Stimulated activated CD4-positive, alpha-beta T cell treated with anti-CD3 and anti-CD28 coated beads, TNF-alpha, amount 100 ng/mL, for 4 hours (primary cell): ENCODE measurements around the gene DENND5A.

Source experiments
- DNase-seq, 3 experiments: peaks; one replicate each; pipeline ENCODE4 v3.0.0-alpha.2; 2020; ENCODE audit warnings: low read depth in 3 of 3

Gene DENND5A

GRCh38 chr11:9265211-9266131 lies at the start of gene DENND5A:
Gene DENND5A (minus strand): TSS chr11:9265350. CDS start chr11:9265069, 281 bp downstream.
- peak; percentile 29 to 35 (median 34) for DNase-seq

DNA sequence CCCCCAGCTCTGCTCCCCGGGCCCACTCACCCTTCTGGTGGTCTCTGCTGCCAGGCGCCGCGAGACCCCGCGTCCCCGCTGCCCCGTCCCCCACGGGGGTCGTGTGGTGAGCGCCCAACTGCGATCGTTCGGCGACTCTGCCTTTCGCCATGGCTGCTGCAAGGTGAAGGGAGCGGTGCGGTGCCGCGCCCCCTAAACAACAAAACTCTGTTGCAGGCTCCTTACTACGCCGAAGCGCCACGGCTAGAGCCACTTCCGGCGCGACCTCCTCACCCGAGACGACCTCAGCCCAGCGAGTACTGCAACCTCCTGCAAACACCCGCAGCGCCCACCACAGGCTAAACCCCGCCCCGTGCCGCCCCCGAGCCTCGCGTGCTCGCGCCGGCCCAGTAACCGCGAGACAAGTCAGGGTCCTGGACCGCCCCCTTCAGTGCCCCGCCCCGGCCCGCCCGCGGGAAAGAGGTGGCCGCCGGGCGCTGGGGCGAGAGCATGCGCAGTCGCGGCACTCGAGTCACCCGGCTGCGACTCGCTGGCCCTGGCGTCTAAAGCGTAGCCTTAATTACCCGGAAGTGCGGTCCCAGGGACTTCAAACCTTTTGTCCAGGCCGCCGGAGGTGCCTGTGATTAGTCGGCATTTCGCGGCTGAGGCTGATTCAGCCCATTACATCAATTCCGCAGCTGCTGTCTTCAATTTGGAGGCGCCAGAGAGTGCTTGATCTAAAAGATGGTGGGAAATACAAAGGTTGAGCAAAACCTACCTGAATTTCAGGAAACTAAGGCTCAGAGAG lies 49.3 kb upstream of the DENND5A start, which contains the start of gene TMEM41B:
Gene TMEM41B (minus strand): TSS at position 303 of the 787 bp plus-strand sequence. CDS start 152 bp downstream, at position 151.
- DNase-seq, result peak; percentile 97 to 99 (median 98)

DNA sequence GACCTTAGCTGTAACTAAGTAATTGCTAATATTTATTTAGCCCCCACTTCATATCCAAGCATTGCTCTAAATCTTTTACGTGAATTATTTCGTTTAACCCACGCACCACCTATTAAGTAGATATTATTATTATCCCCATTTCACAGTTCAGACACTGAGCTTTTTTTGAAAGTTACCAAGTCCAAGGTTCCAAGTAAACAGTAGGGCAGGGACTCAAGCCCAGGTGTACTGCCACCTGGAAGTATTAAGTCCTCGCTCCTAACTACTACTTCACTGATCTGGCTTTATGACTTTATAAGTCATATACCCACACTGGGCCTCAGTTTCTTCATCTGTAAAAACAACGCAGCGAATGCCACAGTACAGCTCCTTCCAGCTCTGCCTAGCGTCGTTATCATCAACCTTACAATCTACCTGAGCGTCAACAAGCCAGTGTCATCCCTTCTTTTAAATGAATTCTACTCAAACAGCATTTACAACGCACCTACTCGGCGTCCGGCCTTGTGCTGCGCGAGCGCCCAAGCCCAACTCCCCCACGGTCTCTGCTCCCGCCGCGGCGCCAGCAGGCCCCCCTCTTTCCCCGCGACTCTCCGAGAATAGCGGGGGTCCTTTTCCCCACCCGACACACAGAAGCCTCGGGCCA lies 48.6 kb upstream of the DENND5A start:
- DNase-seq, result peak in 1 of 3 experiments; percentile 11

DNA sequence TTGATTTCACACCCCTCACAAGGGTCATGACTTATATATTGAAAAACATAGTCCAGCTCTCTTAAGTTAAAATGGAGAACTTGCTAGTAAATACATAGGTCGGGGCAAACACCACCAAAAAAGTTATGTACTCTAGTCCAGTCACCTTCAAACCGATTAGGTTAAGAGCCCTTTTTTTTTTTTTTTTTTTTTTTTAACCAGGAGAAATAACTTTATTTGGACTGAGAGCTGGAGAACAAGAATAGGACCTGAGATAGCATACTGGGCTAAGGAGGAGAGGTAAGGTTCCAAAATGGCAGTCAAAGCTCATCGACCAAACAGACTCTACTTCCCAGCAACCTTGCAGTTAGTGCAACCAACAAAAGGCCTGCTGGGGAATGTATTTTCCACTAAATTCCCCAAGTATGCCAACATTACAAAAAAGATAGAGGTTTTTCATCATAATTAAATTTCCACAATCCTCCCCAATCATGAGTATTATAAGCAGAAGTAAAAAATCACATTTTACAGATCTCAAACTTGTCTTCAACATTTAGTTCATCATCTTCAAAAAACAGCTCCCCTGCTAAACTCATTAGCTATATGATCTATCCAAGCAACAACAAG lies 45.4 kb upstream of the DENND5A start:
- DNase-seq, result no peak

GRCh38 chr11:9304178-9304577 lies 39.0 kb upstream of the DENND5A start:
- DNase-seq, result no peak

DNA sequence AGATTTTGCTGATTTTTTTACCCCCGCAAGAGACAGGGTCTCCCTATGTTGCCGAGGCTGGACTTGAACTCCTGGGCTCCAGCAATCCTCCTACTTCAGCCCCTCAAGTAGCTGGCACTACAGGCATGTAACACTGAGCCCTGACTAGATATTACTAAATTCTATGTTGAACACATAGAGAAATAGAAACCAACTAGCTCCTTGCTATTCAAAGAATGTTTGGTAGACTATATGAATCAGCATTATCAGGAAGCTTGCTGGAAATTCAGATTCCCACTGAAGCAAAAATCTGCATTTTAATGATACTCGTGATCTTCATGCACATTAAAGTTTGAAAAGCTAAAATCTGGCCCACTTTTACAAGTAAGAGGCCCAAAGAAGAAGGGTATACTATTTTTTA lies 37.3 kb upstream of the DENND5A start:
- DNase-seq, result no peak

GRCh38 chr11:9301720-9302119 lies 36.6 kb upstream of the DENND5A start:
- DNase-seq, result no peak

GRCh38 chr11:9293646-9294045 lies 28.5 kb upstream of the DENND5A start:
- DNase-seq, result no peak

DNA sequence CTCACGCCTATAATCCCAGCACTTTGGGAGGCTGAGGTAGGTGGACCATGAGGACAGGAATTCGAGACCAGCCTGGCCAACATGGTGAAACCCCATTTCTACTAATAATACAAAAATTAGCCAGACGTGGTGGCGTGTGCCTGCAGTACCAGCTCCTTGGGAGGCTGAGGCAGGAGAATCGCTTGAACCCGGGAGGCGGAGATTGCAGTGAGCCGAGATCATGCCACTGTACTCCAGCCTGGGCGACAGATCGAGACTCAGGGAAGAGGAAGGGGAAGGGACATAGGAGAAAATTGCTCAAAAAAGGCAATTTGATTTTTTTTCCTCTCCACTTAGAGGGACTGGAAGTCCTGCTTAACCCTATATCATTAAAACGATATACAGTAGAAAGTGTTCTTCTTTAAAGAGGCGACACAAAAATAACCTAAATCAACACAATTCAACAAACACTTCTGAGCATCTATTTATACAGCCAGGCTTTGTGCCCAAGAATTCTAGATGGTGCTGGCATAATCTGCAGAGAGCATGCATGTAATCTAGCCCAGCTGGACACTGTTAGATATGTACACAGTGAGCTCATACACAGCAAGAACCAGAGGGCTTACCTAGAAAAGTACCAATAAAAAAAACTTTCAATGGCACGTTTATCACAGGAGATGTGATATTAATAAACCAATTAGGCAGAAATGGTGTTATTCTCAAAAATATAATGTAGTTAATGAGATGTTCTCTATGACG lies 20.9 kb upstream of the DENND5A start:
- no peak for DNase-seq

DNA sequence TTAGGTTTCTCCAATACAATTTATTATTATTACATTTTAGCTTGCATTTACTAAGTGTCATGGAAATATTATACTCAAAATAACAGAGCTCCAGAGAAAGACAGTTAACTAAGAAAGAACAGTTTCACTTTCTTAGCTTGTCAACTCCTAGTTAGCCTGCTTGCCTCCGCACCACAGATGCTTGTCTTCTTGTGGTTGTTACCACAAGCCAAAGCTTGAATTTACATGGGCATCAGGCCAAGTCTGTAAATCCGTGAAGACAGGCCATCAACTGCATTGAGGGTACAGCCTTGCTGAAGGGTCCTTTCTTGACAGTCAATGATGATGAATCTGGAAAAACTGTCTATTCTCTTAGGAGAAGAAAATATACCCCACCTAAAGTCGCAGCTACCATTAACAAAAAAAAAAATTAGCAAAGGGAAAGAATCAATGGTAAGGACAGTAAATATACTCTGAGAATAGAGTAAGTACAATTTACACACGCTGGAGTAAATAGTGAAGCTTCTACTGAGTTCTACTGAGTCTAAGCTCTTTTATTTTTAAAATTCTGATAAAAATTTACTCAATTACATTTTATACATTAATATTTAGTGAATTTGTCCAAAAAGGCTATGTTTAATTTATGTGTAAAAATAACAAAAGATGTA lies 15.6 kb upstream of the DENND5A start:
- DNase-seq, result peak in 2 of 3 experiments; percentile 18 to 35

DNA sequence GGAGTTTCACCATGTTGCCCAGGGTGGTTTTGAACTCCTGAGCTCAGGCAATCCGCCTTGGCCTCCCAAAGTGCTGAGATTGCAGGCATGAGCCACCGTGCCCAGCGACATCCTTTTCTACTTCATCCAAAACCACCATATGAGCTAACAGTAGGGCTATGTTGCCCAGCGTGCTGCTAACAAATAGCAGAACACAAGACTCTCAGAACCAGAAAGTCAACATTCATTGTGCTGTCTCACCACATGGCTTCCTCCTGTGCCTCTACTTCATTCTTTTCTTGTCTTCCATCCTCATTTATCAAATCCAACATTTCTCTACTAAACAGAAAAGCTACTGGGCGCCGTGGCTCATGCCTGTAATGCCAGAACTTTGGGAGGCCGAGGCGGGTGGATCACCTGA lies 12.0 kb upstream of the DENND5A start:
- DNase-seq, result no peak

- no peak for DNase-seq
Observed at GRCh38 chr11:9276571-9276970, 11.4 kb upstream of the DENND5A start.

DNA sequence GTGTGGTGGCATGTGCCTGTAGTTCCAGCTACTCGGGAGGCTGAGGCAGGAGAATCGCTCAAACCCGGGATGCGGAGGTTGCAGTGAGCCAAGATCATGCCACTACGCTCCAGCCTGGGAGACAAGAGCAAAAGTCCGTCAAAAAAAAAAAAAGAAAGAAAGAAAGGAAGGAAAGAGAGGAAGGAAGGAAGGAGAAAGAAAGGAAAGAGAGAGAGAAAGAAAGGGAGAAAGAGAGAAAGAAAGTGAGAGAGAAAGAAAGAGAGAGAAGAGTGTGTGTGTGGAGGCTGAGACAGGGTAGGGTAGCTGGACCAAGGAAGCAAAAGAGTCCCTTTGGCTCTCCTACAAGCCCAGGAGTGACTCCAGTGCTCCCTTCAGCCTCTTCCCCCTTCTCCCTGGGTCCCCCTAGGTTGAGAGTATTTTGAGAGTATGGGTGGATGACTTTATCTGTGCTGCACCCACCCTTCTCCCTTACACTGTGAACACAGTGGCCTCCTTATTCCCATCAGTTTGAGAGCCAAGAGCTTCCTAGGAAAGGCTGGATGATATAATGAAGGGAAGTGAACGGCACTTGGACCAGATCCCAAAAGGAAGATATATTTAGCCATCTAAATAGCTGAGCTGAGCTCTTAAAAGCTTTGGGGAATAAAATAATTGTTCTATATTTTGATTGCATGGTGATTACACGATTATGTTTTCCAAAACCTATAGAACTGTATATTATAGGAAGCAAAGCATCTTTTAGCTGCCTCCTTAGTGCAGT lies 9.5 kb upstream of the DENND5A start:
- no peak for DNase-seq

DNA sequence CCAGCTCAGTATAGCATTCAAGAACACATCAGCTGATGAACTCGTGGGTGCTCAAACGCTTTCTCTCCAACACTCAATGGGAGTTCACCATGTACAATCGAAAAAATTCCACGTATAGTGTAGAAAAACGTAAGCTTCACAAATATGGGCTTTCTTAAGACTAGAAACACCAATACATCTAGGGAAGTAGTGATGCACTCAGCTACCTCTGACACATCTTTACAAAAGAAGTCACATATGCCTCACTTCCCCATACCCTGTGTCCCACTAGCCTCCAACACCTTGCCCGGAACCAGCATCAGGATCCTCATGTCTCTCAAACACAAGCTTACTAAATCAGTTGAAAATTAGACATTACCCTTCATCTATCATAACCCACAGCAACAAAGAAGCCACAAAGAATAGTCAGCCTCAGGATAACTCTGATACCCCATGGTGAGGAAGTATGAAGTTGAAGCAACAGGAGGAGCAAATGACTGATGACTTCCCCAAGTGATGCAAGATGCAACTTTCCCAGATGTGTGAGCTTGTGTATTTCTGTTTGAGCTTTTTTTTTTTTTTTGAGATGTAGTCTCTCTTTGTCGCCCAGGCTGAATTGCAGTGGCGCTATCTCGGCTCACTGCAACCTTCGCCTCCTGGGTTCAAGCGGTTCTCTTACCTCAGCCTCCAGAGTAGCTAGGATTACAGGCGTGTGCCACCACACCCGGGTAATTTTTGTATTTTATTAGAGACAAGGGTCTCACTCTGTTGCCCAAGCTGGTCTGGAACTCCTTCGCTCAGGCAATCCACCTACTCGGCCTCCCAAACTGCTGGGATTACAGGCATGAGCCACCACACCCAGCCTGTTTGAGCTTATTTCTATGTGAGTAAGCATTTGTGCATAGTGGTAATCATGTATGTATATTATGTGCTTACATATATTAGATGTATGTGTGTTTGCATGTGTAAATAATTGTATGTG lies 8.5 kb upstream of the DENND5A start:
- DNase-seq, result no peak

- no peak for DNase-seq
Observed at GRCh38 chr11:9269492-9270013, 4.4 kb upstream of the DENND5A start.

DNA sequence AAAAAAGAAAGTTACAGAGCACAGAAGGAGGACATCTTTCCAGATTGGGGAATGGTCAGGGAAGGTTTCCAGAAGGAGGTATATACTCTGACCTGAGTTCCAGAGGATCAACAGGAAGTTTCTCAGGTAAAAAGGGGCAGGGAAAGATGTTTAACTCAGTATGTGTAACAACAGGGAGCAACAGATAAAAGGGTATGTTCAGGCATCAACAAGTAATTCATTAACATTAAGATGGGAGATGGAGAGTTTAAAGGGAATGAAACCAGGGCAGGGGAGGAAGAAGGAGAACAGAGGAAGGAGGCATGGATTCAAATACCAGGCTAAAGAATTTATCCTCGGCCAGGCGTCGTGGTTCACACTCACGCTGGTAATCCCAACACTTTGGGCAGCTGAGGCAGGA lies 2.5 kb upstream of the DENND5A start:
- DNase-seq, result no peak

DNA sequence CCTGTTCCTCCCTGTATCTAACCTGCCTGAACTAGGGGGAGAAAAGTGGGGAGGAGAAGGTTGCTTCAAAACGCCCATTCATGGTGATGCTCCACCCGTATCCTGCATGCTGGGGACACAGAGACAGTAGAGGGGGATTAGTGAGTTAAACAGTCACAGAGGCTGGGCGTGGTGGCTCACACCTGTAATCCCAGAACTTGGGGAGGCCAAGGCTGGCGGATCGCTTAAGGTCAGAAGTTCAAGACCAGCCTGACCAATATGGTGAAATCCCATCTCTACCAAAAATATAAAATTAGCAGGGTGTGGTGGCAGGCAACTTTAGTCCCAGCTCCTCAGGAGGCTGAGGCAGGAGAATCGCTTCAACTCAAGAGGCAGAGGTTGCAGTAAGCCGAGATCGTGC lies 1.8 kb upstream of the DENND5A start:
- DNase-seq, result no peak

GRCh38 chr11:9266132-9266736 lies 1.1 kb upstream of the DENND5A start:
- DNase-seq, result no peak
